ENCODE measurements around the gene COMT. TPM values are rescaled to one million over a fixed set of nuclear protein-coding genes. Genes with fewer than 3 reads are reported as not detected.

COMT gene
- polyA plus RNA-seq, 1 donor = 99.6 TPM

GRCh38 chr22:19958083-19959042 lies 16.8 kb downstream of the COMT start:
- DNase-seq = no peak

- DNase-seq = peak; percentile 83
Observed at GRCh38 chr22:19959043-19959586, 17.5 kb downstream of the COMT start.

- no peak for DNase-seq
Observed at GRCh38 chr22:19959587-19960490, 18.3 kb downstream of the COMT start.

GRCh38 chr22:19960491-19961200 lies 19.1 kb downstream of the COMT start:
- DNase-seq = no peak

GRCh38 chr22:19961201-19961580 lies 19.6 kb downstream of the COMT start:
- DNase-seq = no peak

- DNase-seq = no peak
Observed at GRCh38 chr22:19961868-19962245, 20.3 kb downstream of the COMT start.

GRCh38 chr22:19962246-19962908 lies 20.8 kb downstream of the COMT start:
- DNase-seq = no peak

- DNase-seq = no peak
Observed at GRCh38 chr22:19962909-19963806, 21.6 kb downstream of the COMT start.

GRCh38 chr22:19963863-19964642 lies 22.5 kb downstream of the COMT start:
- no peak for DNase-seq

- DNase-seq = no peak
Observed at GRCh38 chr22:19964701-19965386, 23.3 kb downstream of the COMT start.

GRCh38 chr22:19965771-19966709 lies 24.5 kb downstream of the COMT start:
- no peak for DNase-seq

- no peak for DNase-seq
Observed at GRCh38 chr22:19966908-19967750, 25.6 kb downstream of the COMT start.

GRCh38 chr22:19967850-19968449 lies 26.4 kb downstream of the COMT start:
- no peak for DNase-seq

GRCh38 chr22:19968450-19968891 lies 26.9 kb downstream of the COMT start:
- DNase-seq = no peak

GRCh38 chr22:19969141-19969928 lies 27.8 kb downstream of the COMT start:
- no peak for DNase-seq

GRCh38 chr22:19970031-19970478 lies 28.5 kb downstream of the COMT start:
- no peak for DNase-seq

All from hindlimb muscle (tissue), 1 donor.